Suprapubic skin (tissue), 4 donors: Measurements from ENCODE around the gene BRPF1.

Experiments
- EP300 ChIP-seq: sonication (generic); formaldehyde crosslinking; IDR thresholded peaks from one replicate; pipeline ENCODE4 v1.6.1; 2017; ENCODE audit warnings: antibody characterized with exemption
- POLR2A ChIP-seq, 2 donors: fragments of 450-650 bp; IDR thresholded peaks; one replicate each; pipeline ENCODE4 v1.6.1; 2017; ENCODE audit warnings: antibody characterized with exemption in 2 of 2, mild to moderate bottlenecking in 2 of 2, moderate library complexity in 2 of 2
- POLR2AphosphoS5 ChIP-seq, 3 donors: sonication (generic); formaldehyde crosslinking; IDR thresholded peaks; one replicate each; pipeline ENCODE4 v1.6.1; 2017; ENCODE audit warnings: antibody characterized with exemption in 3 of 3
- TF ChIP-seq, protein P1 (sequence below), 2 donors: fragments of 200-600 bp in 1 of 2; fragments of 450-650 bp in 1 of 2; sonication (generic) in 1 of 2; IDR thresholded peaks; one replicate each; pipeline ENCODE4 v1.5.1; 2016 to 2019; ENCODE audit warnings: antibody characterized with exemption in 2 of 2, mild to moderate bottlenecking in 1 of 2, moderate library complexity in 1 of 2

GRCh38 chr3:9715764-9716437 lies 15.6 kb upstream of the BRPF1 start:
- TF ChIP-seq, protein P1, sequence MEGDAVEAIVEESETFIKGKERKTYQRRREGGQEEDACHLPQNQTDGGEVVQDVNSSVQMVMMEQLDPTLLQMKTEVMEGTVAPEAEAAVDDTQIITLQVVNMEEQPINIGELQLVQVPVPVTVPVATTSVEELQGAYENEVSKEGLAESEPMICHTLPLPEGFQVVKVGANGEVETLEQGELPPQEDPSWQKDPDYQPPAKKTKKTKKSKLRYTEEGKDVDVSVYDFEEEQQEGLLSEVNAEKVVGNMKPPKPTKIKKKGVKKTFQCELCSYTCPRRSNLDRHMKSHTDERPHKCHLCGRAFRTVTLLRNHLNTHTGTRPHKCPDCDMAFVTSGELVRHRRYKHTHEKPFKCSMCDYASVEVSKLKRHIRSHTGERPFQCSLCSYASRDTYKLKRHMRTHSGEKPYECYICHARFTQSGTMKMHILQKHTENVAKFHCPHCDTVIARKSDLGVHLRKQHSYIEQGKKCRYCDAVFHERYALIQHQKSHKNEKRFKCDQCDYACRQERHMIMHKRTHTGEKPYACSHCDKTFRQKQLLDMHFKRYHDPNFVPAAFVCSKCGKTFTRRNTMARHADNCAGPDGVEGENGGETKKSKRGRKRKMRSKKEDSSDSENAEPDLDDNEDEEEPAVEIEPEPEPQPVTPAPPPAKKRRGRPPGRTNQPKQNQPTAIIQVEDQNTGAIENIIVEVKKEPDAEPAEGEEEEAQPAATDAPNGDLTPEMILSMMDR (IDR thresholded peaks at IDR 0.05), result peak; percentile 56 to 75
- TF ChIP-seq EP300 (no peak), POLR2A (IDR thresholded peaks at IDR 0.05) (no peak), POLR2AphosphoS5 (IDR thresholded peaks at IDR 0.05) (peak in 2 of 3 donors; percentile 12 to 37)
